ENCODE results near the gene HOXA4.

Gene HOXA4

GRCh38 chr7:27099453-27100370 lies 30.8 kb downstream of the HOXA4 start:
- Histone ChIP-seq H4K20me1 (ENCODE audit: insufficient read depth, low read length, poor library complexity, severe bottlenecking) (peaks cover 17% of the 10 kb centered on the region), H3K9ac (ENCODE audit: low read depth, low read length, poor library complexity, severe bottlenecking) (peak overlapping the region; percentile 87), H3K9me3 (ENCODE audit: insufficient read depth, low read depth, low read length) (no peaks in the 10 kb centered on the region), H3K4me2 (ENCODE audit: low read depth, low read length, poor library complexity, severe bottlenecking) (peak overlapping the region; percentile 95), H3K79me2 (ENCODE audit: insufficient read depth, low read length) (peaks cover 90% of the 10 kb centered on the region), H3K36me3 (ENCODE audit: insufficient read depth, low read length) (peaks cover 5% of the 10 kb centered on the region; the same call in 1 of the 2 replicates), H3K9me2 (replicated peaks; ENCODE audit: low read depth, low read length) (no peaks in the 10 kb centered on the region), H3K27me3 (ENCODE audit: insufficient read depth, low read length, poor library complexity, severe bottlenecking) (no peaks in the 10 kb centered on the region), H2AFZ (ENCODE audit: low read length) (no peak overlapping the region), H3K4me1 (ENCODE audit: insufficient read depth, low read length, poor library complexity, severe bottlenecking) (peaks cover 29% of the 10 kb centered on the region), H3F3A (ENCODE audit: low read depth) (no peaks in the 10 kb centered on the region), H3K4me3 (ENCODE audit: low read length, poor library complexity, severe bottlenecking) (peak overlapping the region; percentile 88)
- TF ChIP-seq CTCF (conservative IDR thresholded peaks at IDR 0.05; ENCODE audit: low read length), result no peak
- TF ChIP-seq EZH2phosphoT487 (IDR thresholded peaks at IDR 0.05; ENCODE audit: borderline replicate concordance), result no peak

- Histone ChIP-seq H3F3A (ENCODE audit: low read depth) (no peaks in the 10 kb centered on the region), H3K9me3 (ENCODE audit: insufficient read depth, low read depth, low read length) (no peaks in the 10 kb centered on the region), H2AFZ (ENCODE audit: low read length) (no peak overlapping the region), H3K9me2 (replicated peaks; ENCODE audit: low read depth, low read length) (no peaks in the 10 kb centered on the region), H4K20me1 (ENCODE audit: insufficient read depth, low read length, poor library complexity, severe bottlenecking) (peaks cover 17% of the 10 kb centered on the region), H3K4me1 (ENCODE audit: insufficient read depth, low read length, poor library complexity, severe bottlenecking) (peaks cover 37% of the 10 kb centered on the region), H3K79me2 (ENCODE audit: insufficient read depth, low read length) (peaks cover 95% of the 10 kb centered on the region), H3K36me3 (ENCODE audit: insufficient read depth, low read length) (peaks cover 4% of the 10 kb centered on the region; the same call in 1 of the 2 replicates), H3K27me3 (ENCODE audit: insufficient read depth, low read length, poor library complexity, severe bottlenecking) (no peaks in the 10 kb centered on the region), H3K4me2 (ENCODE audit: low read depth, low read length, poor library complexity, severe bottlenecking) (peak overlapping the region; percentile 95), H3K4me3 (ENCODE audit: low read length, poor library complexity, severe bottlenecking) (peak overlapping the region; percentile 88), H3K9ac (ENCODE audit: low read depth, low read length, poor library complexity, severe bottlenecking) (peak overlapping the region; percentile 87)
- TF ChIP-seq CTCF (conservative IDR thresholded peaks at IDR 0.05; ENCODE audit: low read length) (no peak), EZH2phosphoT487 (IDR thresholded peaks at IDR 0.05; ENCODE audit: borderline replicate concordance) (no peak)
Measured at GRCh38 chr7:27098578-27099451, 31.7 kb downstream of the HOXA4 start.

- peak overlapping the region; percentile 87 for H3K9ac ChIP-seq (ENCODE audit: low read depth, low read length, poor library complexity, severe bottlenecking)
- H3K4me1 ChIP-seq (ENCODE audit: insufficient read depth, low read length, poor library complexity, severe bottlenecking), result peaks cover 42% of the 10 kb centered on the region
- no peak overlapping the region for H2AFZ ChIP-seq (ENCODE audit: low read length)
- H3K79me2 ChIP-seq (ENCODE audit: insufficient read depth, low read length), result peaks cover 88% of the 10 kb centered on the region
- peak overlapping the region; percentile 95 for H3K4me2 ChIP-seq (ENCODE audit: low read depth, low read length, poor library complexity, severe bottlenecking)
- H3K27me3 ChIP-seq (ENCODE audit: insufficient read depth, low read length, poor library complexity, severe bottlenecking), result no peaks in the 10 kb centered on the region
- no peaks in the 10 kb centered on the region for H3K36me3 ChIP-seq (ENCODE audit: insufficient read depth, low read length)
- H3F3A ChIP-seq (ENCODE audit: low read depth), result no peaks in the 10 kb centered on the region
- H3K9me2 ChIP-seq (replicated peaks; ENCODE audit: low read depth, low read length), result no peaks in the 10 kb centered on the region
- H4K20me1 ChIP-seq (ENCODE audit: insufficient read depth, low read length, poor library complexity, severe bottlenecking), result peaks cover 17% of the 10 kb centered on the region
- TF ChIP-seq CTCF (conservative IDR thresholded peaks at IDR 0.05; ENCODE audit: low read length), result no peak
- no peaks in the 10 kb centered on the region for H3K9me3 ChIP-seq (ENCODE audit: insufficient read depth, low read depth, low read length)
- H3K4me3 ChIP-seq (ENCODE audit: low read length, poor library complexity, severe bottlenecking), result peak overlapping the region; percentile 88
Measured at GRCh38 chr7:27097686-27098577, 32.6 kb downstream of the HOXA4 start.

Data from Loucy (cell line).